Lung (tissue), 13 donors: ENCODE results near the gene MILR1. TPM values are rescaled to one million over a fixed set of nuclear protein-coding genes. Genes with fewer than 3 reads are reported as not detected.

ENCODE experiments used
- ATAC-seq: fragments of 200-7000 bp; cut with Tn5 transposase; one replicate; pipeline ENCODE4 v1.9.1; 2020; ENCODE audit warnings: moderate number of reproducible peaks; ENCODE audit not compliant: insufficient read depth, low FRiP score
- DNase-seq, 3 donors: peaks; one replicate each; pipeline ENCODE4 v3.0.0-alpha.2; 2013 to 2017
- H3K27ac ChIP-seq, 2 donors: one replicate each; pipeline ENCODE4 v1.5.1; 2013; ENCODE audit warnings: mild to moderate bottlenecking in 2 of 2, moderate library complexity in 2 of 2, control low read depth in 1 of 2, inconsistent platforms in 1 of 2, low read depth in 1 of 2, low read length in 1 of 2
- H3K27me3 ChIP-seq, 3 donors: one replicate each; pipeline ENCODE4 v1.5.1; 2013; ENCODE audit warnings: low read length in 2 of 3; ENCODE audit not compliant: control insufficient read depth in 3 of 3, insufficient read depth in 3 of 3
- H3K36me3 ChIP-seq, 4 donors: one replicate each; pipeline ENCODE4 v1.5.1; 2013; ENCODE audit warnings: low read length in 4 of 4, mild to moderate bottlenecking in 1 of 4, moderate library complexity in 1 of 4; ENCODE audit not compliant: control insufficient read depth in 4 of 4, insufficient read depth in 4 of 4
- H3K4me1 ChIP-seq, 5 donors: one replicate each; pipeline ENCODE4 v1.5.1; 2013; ENCODE audit warnings: low read length in 5 of 5, mild to moderate bottlenecking in 2 of 5, moderate library complexity in 1 of 5; ENCODE audit not compliant: control insufficient read depth in 5 of 5, insufficient read depth in 5 of 5
- H3K4me3 ChIP-seq: one replicate; pipeline ENCODE4 v1.5.1; 2013; ENCODE audit warnings: mild to moderate bottlenecking, control low read depth, moderate library complexity
- H3K9ac ChIP-seq, 2 donors: one replicate each; pipeline ENCODE4 v1.5.1; 2013; ENCODE audit warnings: low read length in 2 of 2, control low read depth in 1 of 2; ENCODE audit not compliant: insufficient read depth in 1 of 2
- H3K9me3 ChIP-seq, 4 donors: one replicate each; pipeline ENCODE4 v1.5.1; 2013; ENCODE audit warnings: low read length in 3 of 4, mild to moderate bottlenecking in 1 of 4, moderate library complexity in 1 of 4; ENCODE audit not compliant: control insufficient read depth in 4 of 4, insufficient read depth in 3 of 4
- WGBS, 2 donors: extraction: QIAGEN DNeasy Blood & Tissue Kit; methylation state at CpG; one replicate each; pipeline ENCODE4 v1.1.7; 2013; 5-methylcytosine and 5-hydroxymethylcytosine counted together
- polyA plus RNA-seq, 2 donors: library from polyadenylated mRNA; stranded (reverse); fragments of 200-250 nt; gene quantifications; one replicate each; pipeline ENCODE4 v1.2.1, GENCODE V29; 2013
- small RNA-seq: library from RNA; depleted of rRNA; stranded (forward); fragments of <200 nt; gene quantifications from one replicate; pipeline ENCODE3, GENCODE V24; 2014; ENCODE audit warnings: low replicate concordance
- total RNA-seq, 2 donors: library from RNA; depleted of rRNA in 1 of 2; stranded (reverse); fragments of >200 nt in 1 of 2; gene quantifications; one replicate each; pipeline ENCODE4 v1.2.1, GENCODE V29; 2014 to 2021
- TF ChIP-seq, protein P1 (sequence below): IDR thresholded peaks from 2 replicates; pipeline ENCODE4 v1.5.1; 2012; ENCODE audit warnings: mild to moderate bottlenecking; ENCODE audit errors: control extremely low read depth, extremely low read depth
- donor health status: control.
- donor health status: control.
- donor health status: Bipolar disorder and iron deficiency.
- donor health status: healthy.
- donor health status: DM: yes; HTN: yes; CAD: no.

The MILR1 gene
- total and polyA plus RNA-seq, 4 donors: 6.9 to 36.3 (median 16.7) TPM

- DNase-seq (no peak), ATAC-seq (no peak)
- 94% methylated on average over 6 of the region's 6 CpGs for WGBS, 2 donors
- H3K27ac ChIP-seq: no peak overlapping the region
- H3K27me3 ChIP-seq: no peaks in the 10 kb centered on the region
- H3K9me3 ChIP-seq: no peaks in the 10 kb centered on the region
- no peak overlapping the region for H3K9ac ChIP-seq
- H3K36me3 ChIP-seq: peaks cover 8 to 46% (median 26%) of the 10 kb centered on the region in 4 donors
- no peak overlapping the region for H3K4me3 ChIP-seq
- peaks cover 0 to 14% (median 9%) of the 10 kb centered on the region in 5 donors for H3K4me1 ChIP-seq
- TF ChIP-seq, protein P1, sequence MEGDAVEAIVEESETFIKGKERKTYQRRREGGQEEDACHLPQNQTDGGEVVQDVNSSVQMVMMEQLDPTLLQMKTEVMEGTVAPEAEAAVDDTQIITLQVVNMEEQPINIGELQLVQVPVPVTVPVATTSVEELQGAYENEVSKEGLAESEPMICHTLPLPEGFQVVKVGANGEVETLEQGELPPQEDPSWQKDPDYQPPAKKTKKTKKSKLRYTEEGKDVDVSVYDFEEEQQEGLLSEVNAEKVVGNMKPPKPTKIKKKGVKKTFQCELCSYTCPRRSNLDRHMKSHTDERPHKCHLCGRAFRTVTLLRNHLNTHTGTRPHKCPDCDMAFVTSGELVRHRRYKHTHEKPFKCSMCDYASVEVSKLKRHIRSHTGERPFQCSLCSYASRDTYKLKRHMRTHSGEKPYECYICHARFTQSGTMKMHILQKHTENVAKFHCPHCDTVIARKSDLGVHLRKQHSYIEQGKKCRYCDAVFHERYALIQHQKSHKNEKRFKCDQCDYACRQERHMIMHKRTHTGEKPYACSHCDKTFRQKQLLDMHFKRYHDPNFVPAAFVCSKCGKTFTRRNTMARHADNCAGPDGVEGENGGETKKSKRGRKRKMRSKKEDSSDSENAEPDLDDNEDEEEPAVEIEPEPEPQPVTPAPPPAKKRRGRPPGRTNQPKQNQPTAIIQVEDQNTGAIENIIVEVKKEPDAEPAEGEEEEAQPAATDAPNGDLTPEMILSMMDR: no peak
Observed at GRCh38 chr17:64509179-64509578, 60.3 kb downstream of the MILR1 start.

DNA sequence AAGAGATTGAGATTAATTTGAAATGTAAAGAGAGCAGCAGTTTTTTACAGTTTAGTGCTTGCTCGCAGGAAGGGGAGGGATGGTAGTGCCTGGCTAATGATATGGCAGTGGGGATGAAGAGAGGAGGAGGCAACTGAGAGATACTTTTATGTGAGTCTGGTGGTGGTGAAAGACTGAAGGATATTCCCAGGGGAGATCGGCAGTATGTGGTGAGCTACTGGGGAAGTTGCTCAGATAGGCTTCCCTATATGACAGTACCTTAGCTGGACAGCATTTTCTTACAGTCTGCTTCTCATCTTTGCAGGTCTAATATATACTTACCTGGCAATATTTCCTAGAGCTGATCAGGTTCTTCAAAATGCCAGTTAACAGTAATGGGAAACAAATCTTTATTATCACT lies 66.5 kb downstream of the MILR1 start:
- H3K4me3 ChIP-seq: no peak overlapping the region
- no peak overlapping the region for H3K27ac ChIP-seq
- TF ChIP-seq, protein P1: no peak
- 80 to 85% methylated on average over 2 of the region's 2 CpGs for WGBS, 2 donors
- H3K9ac ChIP-seq: no peak overlapping the region
- H3K27me3 ChIP-seq: no peaks in the 10 kb centered on the region
- no peak for ATAC-seq
- H3K9me3 ChIP-seq: no peaks in the 10 kb centered on the region
- DNase-seq: no peak
- no peaks in the 10 kb centered on the region for H3K4me1 ChIP-seq
- peaks cover 15 to 75% (median 36%) of the 10 kb centered on the region in 4 donors for H3K36me3 ChIP-seq

DNA sequence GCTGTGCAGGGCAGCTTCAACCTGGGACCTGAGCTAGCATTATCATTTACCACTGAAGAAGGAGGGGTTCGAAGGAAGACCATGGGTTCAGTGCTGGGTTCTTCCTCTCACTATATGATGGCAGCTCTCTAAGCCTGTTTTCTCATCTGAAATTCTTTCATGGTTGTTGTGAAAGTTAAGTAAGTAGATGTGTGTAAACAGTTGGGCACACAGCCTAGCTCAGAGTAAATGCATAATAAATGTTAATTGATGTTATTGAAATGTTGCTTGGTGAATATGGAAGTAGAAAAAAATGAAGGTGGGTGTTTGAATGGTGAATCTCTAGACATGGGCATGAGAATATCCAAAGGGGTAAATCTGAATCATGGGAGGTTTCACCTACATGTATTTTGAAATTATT lies 66.9 kb downstream of the MILR1 start:
- Histone ChIP-seq H3K4me3 (no peak overlapping the region), H3K4me1 (no peaks in the 10 kb centered on the region), H3K9ac (no peak overlapping the region), H3K9me3 (no peaks in the 10 kb centered on the region), H3K27ac (no peak overlapping the region), H3K27me3 (no peaks in the 10 kb centered on the region), H3K36me3 (peaks cover 12 to 72% (median 37%) of the 10 kb centered on the region in 4 donors)
- ATAC-seq: no peak
- TF ChIP-seq, protein P1: no peak
- DNase-seq: no peak
- WGBS, 2 donors: 89 to 97% methylated on average over 1 of the region's 1 CpG

Small RNAs within 50 kb of the gene (small RNA-seq; reads per million reads assigned to genes)
- gene ATP5MFP4 (not detected), gene MIR1273E (not detected)

Other genes with a start within 250 kb of the MILR1 start
- 10 to 100 TPM; 38.9 to 42.8 TPM for gene TEX2, start 185.9 kb upstream of the MILR1 start, total RNA-seq
- gene TEX2, start 185.9 kb upstream of the MILR1 start, polyA plus RNA-seq: 10 to 100 TPM; 10.0 to 18.6 TPM
- gene PECAM1, start 58.3 kb upstream of the MILR1 start, total RNA-seq: 100 to 1,000 TPM; 222 to 502 TPM
- gene PECAM1, start 58.3 kb upstream of the MILR1 start, polyA plus RNA-seq: 100 to 1,000 TPM in 1 of 2 donors, 10 to 100 TPM in 1; 82.5 to 141 TPM
- 10 to 100 TPM; 14.8 to 17.8 TPM for gene POLG2, start 47.9 kb downstream of the MILR1 start, total RNA-seq
- 1 to 10 TPM; 5.4 to 8.0 TPM for gene POLG2, start 47.9 kb downstream of the MILR1 start, polyA plus RNA-seq
- gene DDX5, start 57.2 kb downstream of the MILR1 start, total RNA-seq: 100 to 1,000 TPM; 570 to 730 TPM
- gene DDX5, start 57.2 kb downstream of the MILR1 start, polyA plus RNA-seq: 100 to 1,000 TPM; 426 to 486 TPM
- gene CEP95, start 57.9 kb downstream of the MILR1 start, total RNA-seq: 100 to 1,000 TPM in 1 of 2 donors, 10 to 100 TPM in 1; 33.9 to 115 TPM
- gene CEP95, start 57.9 kb downstream of the MILR1 start, polyA plus RNA-seq: 10 to 100 TPM; 12.8 to 31.5 TPM
- 10 to 100 TPM; 32.7 to 85.6 TPM for gene SMURF2, start 213.2 kb downstream of the MILR1 start, total RNA-seq
- gene SMURF2, start 213.2 kb downstream of the MILR1 start, polyA plus RNA-seq: 10 to 100 TPM in 1 of 2 donors, 1 to 10 TPM in 1; 9.9 to 12.3 TPM